Activated T-cell treated with anti-CD3 and anti-CD28 coated beads for 24 hours (primary cell): ENCODE data around the gene CYP4F11.
"Not testable (repeated sequence)": the region's sequence is repeated elsewhere in the genome, so short reads cannot be mapped to it uniquely, and the experiment has no call there.

Experiments
- DNase-seq: peaks from one replicate; pipeline ENCODE4 v3.0.0-alpha.2; 2020; ENCODE audit warnings: low read depth

CYP4F11 gene

DNA sequence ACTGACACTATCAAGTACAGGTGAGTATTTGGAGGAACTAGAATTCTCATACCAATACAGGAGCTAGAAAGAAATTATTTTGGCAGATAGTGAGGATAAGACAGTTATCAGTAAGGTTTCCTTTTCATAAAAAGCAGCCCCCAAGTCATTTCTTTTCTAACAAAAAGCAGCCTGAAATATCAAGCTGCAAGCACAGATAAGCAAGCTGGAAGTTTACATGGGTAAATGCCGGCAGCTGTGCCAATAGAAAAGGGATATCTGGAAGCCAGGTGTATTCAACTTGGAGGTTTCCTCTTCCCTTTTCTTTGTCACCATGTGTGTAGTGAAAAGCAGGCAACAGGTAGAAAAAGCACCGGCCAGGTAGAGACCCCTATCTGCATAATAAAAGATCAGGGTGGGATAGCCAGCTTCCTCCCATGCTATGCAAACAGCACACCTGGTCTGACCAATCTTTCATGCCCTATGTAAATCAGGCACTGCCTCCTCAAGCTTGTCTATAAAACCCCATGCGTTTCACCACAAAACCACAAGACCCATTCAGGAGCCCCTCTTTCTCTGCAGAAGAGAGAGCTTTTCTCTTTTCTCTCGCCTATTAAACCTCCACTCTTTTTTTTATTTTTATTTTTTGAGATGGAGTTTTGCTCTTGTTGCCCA lies 59.4 kb downstream of the CYP4F11 start:
- DNase-seq, result no peak

DNA sequence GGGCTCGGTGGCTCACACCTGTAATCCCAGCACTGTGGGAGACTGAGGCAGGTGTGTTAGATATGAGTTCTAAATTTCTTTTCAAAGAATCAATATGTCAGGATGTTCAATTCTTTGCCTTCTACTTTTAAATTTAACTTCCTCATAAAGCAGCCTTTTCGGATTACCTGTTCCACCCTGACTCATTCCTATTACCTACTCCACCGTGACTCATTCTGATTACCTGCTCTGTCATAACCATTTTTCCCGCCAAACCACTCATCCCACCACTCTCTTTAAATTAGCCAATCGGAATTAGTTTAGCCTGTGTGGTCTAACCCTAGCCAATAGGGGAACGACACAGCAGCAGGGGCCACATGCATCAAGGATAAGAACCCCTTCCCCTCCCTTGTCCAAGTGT lies 60.6 kb downstream of the CYP4F11 start:
- not testable (repeated sequence) for DNase-seq

DNA sequence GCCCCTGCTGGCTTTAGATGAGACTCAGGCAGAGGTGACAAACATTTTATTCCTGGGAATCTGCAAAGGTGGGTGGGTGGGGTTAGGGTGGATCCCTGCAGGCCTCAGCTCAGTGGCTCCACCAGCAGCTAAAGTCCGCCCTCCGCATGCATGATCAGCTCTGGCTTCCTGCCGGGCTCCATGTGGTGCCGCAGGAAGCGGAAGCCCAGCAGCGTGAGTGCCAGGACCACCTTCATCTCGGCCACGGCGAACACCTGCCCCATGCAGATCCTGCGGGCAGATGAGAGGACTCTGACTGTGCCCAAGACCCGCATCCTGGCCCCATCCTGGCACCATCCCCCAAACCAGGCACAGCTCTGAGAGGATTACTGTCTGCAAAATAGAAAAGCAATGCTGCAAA lies 62.8 kb downstream of the CYP4F11 start:
- peak; percentile 1 for DNase-seq

DNA sequence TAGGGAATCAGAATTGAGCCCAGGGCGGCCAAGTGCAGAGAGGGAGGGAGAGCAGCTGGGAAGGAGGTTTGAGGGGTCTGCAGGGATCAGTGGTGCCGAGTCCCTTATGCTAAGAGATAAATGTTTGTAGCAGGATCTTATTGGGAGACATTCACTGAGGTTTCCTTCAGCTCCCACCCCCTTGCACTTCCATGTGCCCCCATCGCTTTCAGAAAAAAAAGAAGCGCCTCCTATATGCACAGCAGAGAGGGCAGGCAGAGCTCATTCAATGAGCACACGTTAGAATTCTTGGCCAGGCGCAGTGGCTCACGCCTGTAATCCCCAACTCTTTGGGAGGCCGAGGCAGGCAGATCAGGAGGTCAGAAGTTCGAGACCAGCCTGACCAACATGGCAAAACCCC lies 64.5 kb downstream of the CYP4F11 start:
- no peak for DNase-seq

GRCh38 chr19:15869109-15869555 lies 65.2 kb downstream of the CYP4F11 start:
- peak; percentile 18 for DNase-seq

DNA sequence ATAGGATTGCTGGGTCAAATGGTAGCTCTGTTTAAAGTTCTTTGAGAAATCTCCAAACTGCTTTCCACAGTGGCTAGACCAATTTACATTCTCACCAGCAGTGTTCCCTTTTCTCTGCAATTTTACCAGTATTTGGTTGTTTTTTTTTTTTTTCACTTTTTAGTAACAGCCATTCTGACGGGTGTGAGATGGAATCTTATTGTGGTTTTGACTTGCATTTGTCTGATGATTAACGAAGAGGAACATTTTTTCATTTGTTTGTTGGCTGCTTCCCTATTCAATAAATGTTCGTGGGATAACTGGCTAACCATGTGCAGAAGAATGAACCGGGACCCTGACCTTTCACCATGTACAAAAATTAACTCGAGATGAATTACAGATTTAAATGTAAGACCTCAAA lies 67.7 kb downstream of the CYP4F11 start:
- no peak for DNase-seq

DNA sequence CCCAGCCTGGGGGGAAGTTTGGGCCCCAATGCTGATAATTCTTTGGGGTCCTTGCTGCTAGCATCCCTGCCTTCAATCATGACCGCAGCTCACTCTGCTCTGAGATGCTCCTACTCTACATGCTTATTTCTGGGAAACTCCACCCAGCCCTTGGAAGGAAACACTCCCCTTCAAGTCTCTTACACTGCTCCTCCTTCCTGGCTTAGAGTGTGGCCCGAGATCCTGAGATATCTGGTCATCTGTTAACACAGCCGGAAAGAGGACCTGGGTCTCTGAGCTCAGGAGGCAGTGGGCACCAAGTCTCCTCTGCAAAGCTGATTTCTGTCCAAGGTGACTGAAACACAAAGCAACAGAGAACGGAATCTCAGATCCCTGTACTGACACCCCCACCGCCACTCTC lies 69.5 kb downstream of the CYP4F11 start:
- no peak for DNase-seq

DNA sequence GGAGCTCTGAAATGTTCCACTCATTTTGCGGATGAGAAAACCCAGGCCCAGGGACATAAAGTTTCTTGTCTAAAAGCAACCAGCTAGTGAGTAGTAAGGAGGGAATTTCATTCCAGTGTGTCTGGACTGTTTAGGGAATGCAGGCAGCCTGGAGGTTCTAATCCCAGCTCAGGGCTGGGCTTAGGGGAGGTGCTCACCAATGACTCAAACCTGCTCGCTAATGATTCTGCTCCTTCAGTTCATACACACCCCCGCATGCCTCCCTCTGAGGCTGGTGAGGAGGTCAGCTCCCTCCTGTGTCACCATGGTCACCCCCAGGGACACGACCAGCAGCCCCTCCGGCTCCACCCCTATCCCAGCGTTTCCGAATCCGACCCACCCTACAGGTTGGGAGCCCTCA lies 71.1 kb downstream of the CYP4F11 start:
- DNase-seq, result no peak

GRCh38 chr19:15862444-15862843 lies 71.9 kb downstream of the CYP4F11 start:
- no peak for DNase-seq
